Endothelial cell of umbilical vein (primary cell): ENCODE data around the gene ORC1. TPM values are rescaled to one million over a fixed set of nuclear protein-coding genes. Genes with fewer than 3 reads are reported as not detected.

ENCODE experiments used
- BruUV-seq: library from RNA; stranded (reverse); fragments of 400-500 nt; replicated peaks from 2 replicates; lab custom pipeline; 2021; lab: Mats Ljungman, UMichigan
- CTCF ChIA-PET: fragments of 300-600, 350-600 bp; sonication (Branson Sonifier 250); formaldehyde crosslinking; loops from one replicate; lab custom pipeline; 2021; ENCODE audit warnings: antibody characterized with exemption, inconsistent platforms; lab: Charles Lee
- POLR2A ChIA-PET: fragments of 300-600, 350-600 bp; sonication (Branson Sonifier 250); formaldehyde crosslinking; loops from one replicate; lab custom pipeline; 2021; ENCODE audit warnings: antibody characterized with exemption, inconsistent platforms; lab: Charles Lee
- DNase-seq: peaks from one replicate; pipeline ENCODE4 v3.0.0-alpha.2; 2011; ENCODE audit warnings: low read depth, low spot score
- FAIRE-seq: peaks from 2 replicates; lab custom pipeline; 2011; peaks lifted over from hg19 to GRCh38; lab: Jason Lieb, UNC
- H2AFZ ChIP-seq: 2 replicates; pipeline ENCODE4 v1.6.0; 2012; ENCODE audit warnings: low read depth, low read length, control low read depth, inconsistent platforms
- H3K27ac ChIP-seq: 2 replicates; pipeline ENCODE4 v1.5.1; 2011; ENCODE audit warnings: low read depth, mild to moderate bottlenecking, control low read depth, low read length, moderate library complexity; ENCODE audit not compliant: insufficient read depth
- H3K27me3 ChIP-seq, 2 experiments: 2 replicates each; pipeline versions ENCODE4 v1.6.0 to v1.6.1; 2011; ENCODE audit warnings: low read length in 2 of 2, mixed read lengths in 1 of 2; ENCODE audit not compliant: control insufficient read depth in 2 of 2, insufficient read depth in 2 of 2
- H3K36me3 ChIP-seq, 2 experiments: 2 replicates in 1 of 2; 3 replicates in 1 of 2; pipeline ENCODE4 v1.5.1; 2011; ENCODE audit warnings: low read length in 2 of 2, mild to moderate bottlenecking in 1 of 2, moderate library complexity in 1 of 2; ENCODE audit not compliant: control insufficient read depth in 2 of 2, insufficient read depth in 2 of 2; ENCODE audit errors: extremely low read depth in 1 of 2
- H3K4me1 ChIP-seq: 3 replicates; pipeline ENCODE4 v1.5.1; 2011; ENCODE audit warnings: mild to moderate bottlenecking, low read length; ENCODE audit not compliant: control insufficient read depth, insufficient read depth; ENCODE audit errors: extremely low read depth
- H3K4me2 ChIP-seq: 2 replicates; pipeline ENCODE4 v1.6.1; 2011; ENCODE audit warnings: low read length, control low read depth, mixed read lengths; ENCODE audit not compliant: insufficient read depth
- H3K4me3 ChIP-seq, 3 experiments: fragments of 200-600 bp in 1 of 3; sonication (generic), shearing (Covaris generic) in 1 of 3; replicated peaks in 1 of 3; 2 replicates each; pipeline ENCODE4 v1.5.1; 2011 to 2016; ENCODE audit warnings: control low read depth in 3 of 3, low read length in 3 of 3, mild to moderate bottlenecking in 2 of 3, inconsistent platforms in 1 of 3, low read depth in 1 of 3, moderate library complexity in 1 of 3; ENCODE audit not compliant: insufficient read depth in 1 of 3
- H3K79me2 ChIP-seq: 2 replicates; pipeline ENCODE4 v1.6.0; 2012; ENCODE audit warnings: low read length, inconsistent platforms; ENCODE audit not compliant: control insufficient read depth, insufficient read depth
- H3K9ac ChIP-seq: replicated peaks from 2 replicates; pipeline ENCODE3; 2011; ENCODE audit warnings: low read length, control low read depth; ENCODE audit not compliant: insufficient read depth; ENCODE audit errors: extremely low read depth
- H3K9me1 ChIP-seq: replicated peaks from 3 replicates; pipeline ENCODE4 v1.6.0; 2011; ENCODE audit warnings: mild to moderate bottlenecking, low read length; ENCODE audit not compliant: control insufficient read depth, insufficient read depth; ENCODE audit errors: extremely low read depth
- H3K9me3 ChIP-seq: replicated peaks from 2 replicates; pipeline ENCODE4 v1.5.1; 2012; ENCODE audit warnings: low read length, inconsistent platforms; ENCODE audit not compliant: control insufficient read depth, insufficient read depth
- H4K20me1 ChIP-seq: replicated peaks from 2 replicates; pipeline ENCODE3; 2011; ENCODE audit warnings: mild to moderate bottlenecking, low read length; ENCODE audit not compliant: control insufficient read depth, insufficient read depth; ENCODE audit errors: extremely low read depth
- CTCF ChIP-seq, 2 donors: IDR thresholded peaks; 1 replicate in 1 of 2; 2 replicates in 1 of 2; pipeline ENCODE4 v1.5.1; 2011; ENCODE audit warnings: low read length in 2 of 2, mild to moderate bottlenecking in 2 of 2, moderate library complexity in 2 of 2, control low read depth in 1 of 2, inconsistent platforms in 1 of 2, low read depth in 1 of 2; ENCODE audit not compliant: insufficient read depth in 1 of 2; ENCODE audit errors: extremely low read depth in 1 of 2
- EZH2 ChIP-seq: IDR thresholded peaks from 2 replicates; pipeline ENCODE4 v1.6.1; 2012; ENCODE audit warnings: borderline replicate concordance, low read depth, mild to moderate bottlenecking, moderate library complexity, low read length, inconsistent platforms; ENCODE audit not compliant: severe bottlenecking
- FOS ChIP-seq: IDR thresholded peaks from 2 replicates; pipeline ENCODE4 v1.6.1; 2011; ENCODE audit warnings: mild to moderate bottlenecking, low read length, moderate library complexity, borderline replicate concordance; ENCODE audit not compliant: insufficient read depth
- GATA2 ChIP-seq: IDR thresholded peaks from 2 replicates; pipeline ENCODE4 v1.7.0; 2011; ENCODE audit warnings: low read depth, mild to moderate bottlenecking, moderate library complexity, mixed read lengths, low read length; ENCODE audit not compliant: insufficient read length, insufficient read depth
- JUN ChIP-seq: IDR thresholded peaks from 2 replicates; pipeline ENCODE4 v1.6.1; 2011; ENCODE audit warnings: borderline replicate concordance, low read depth; ENCODE audit not compliant: insufficient read length, insufficient read depth
- POLR2A ChIP-seq: IDR thresholded peaks from 2 replicates; pipeline ENCODE4 v1.6.1; 2012; ENCODE audit warnings: low read depth, mild to moderate bottlenecking, control low read depth, low read length
- POLR2AphosphoS5 ChIP-seq: IDR thresholded peaks from 2 replicates; pipeline ENCODE4 v1.6.1; 2012; ENCODE audit warnings: low read depth, mild to moderate bottlenecking, control low read depth, low read length, moderate library complexity; ENCODE audit not compliant: insufficient read depth
- dilution Hi-C: fragments of 300-500 bp; cut with MboI; formaldehyde crosslinking; loops from one replicate; pipeline ENCODE4 v1.15.0; 2019; ENCODE audit warnings: low sequenced_read_pairs; ENCODE audit not compliant: extremely low pct_ligation_motif_present
- intact Hi-C: fragments of 100-400 bp; cut with micrococcal nuclease; formaldehyde crosslinking; loops from one replicate; pipeline ENCODE4 v1.10.0; 2022
- polyA plus RNA-seq, 4 experiments: library from polyadenylated mRNA; depleted of rRNA in 3 of 4; stranded (reverse) in 3 of 4; unstranded in 1 of 4; fragments of >200 nt; gene quantifications; 2 replicates each; pipeline versions ENCODE4 v1.2.1 to v1.2.3, GENCODE V29; 2011 to 2012; ENCODE audit warnings: missing spikeins in 1 of 4
- total RNA-seq: library from RNA; stranded (reverse); gene quantifications from 2 replicates; pipeline ENCODE4 v1.2.3, GENCODE V29; 2021

ORC1 gene
- total and polyA plus RNA-seq, 2 donors (not counting 3 experiments of a cell fraction or from before 2014, with no cell fraction given), result 6.5 to 12.0 TPM

DNA sequence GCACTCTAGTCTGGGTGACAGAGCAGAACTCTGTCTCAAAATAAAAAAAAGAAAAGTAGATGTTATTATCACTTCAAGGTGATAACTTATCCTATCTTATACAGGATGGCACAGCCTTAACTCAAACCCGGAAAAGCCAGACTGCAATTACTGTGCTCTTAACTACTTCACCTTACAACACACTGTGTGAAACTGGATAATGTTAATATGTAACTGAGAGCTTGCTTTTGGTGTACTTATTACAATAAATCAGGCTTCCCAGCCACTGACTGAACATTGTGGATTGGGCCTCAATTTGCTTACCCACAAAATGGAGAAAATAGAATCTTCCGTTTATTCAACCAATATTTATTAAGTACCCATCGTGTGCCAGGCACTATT is 1.4 kb downstream of the ORC1 start:
- Histone ChIP-seq H4K20me1 (no peaks in the 10 kb centered on the region), H3K79me2 (peaks cover 34% of the 10 kb centered on the region), H2AFZ (peak overlapping the region; percentile 11), H3K9ac (peak overlapping the region; percentile 98), H3K4me2 (peak overlapping the region; percentile 84), H3K4me3 (peak overlapping the region in 1 of 3 experiments; percentile 98), H3K9me1 (no peaks in the 10 kb centered on the region), H3K36me3 (no peaks in the 10 kb centered on the region), H3K9me3 (no peaks in the 10 kb centered on the region), H3K27ac (no peak overlapping the region), H3K4me1 (peaks cover 14% of the 10 kb centered on the region), H3K27me3 (no peaks in the 10 kb centered on the region)
- dilution Hi-C loops, result no loop called here
- ChIA-PET POLR2A (no interaction called here), CTCF (interaction anchor here (4.0 kb wide), 1 partner anchor 283 kb away, joined by 27 read pairs; no protein-coding TSS in a partner anchor)
- intact Hi-C loops, result loop anchor here (10.0 kb wide), 1 partner anchor 792 kb away; the partner anchor contains the start of gene CPT2
- DNase-seq (no peak), FAIRE-seq (no peak)
- no TSS peak for BruUV-seq
- TF ChIP-seq POLR2A (no peak), FOS (no peak), CTCF (IDR thresholded peaks at IDR 0.05; ENCODE audit: extremely low read depth in 1 of 2, insufficient read depth in 1 of 2, low read depth in 1 of 2, low read length in 2 of 2) (no peak), GATA2 (no peak), JUN (no peak)

GRCh38 chr1:52400131-52400530 is 4.1 kb downstream of the ORC1 start:
- DNase-seq (no peak), FAIRE-seq (no peak)
- Histone ChIP-seq H2AFZ (no peak overlapping the region), H3K4me1 (peaks cover 8% of the 10 kb centered on the region), H3K27ac (no peak overlapping the region), H3K9ac (no peak overlapping the region), H3K9me1 (no peaks in the 10 kb centered on the region), H3K36me3 (peaks cover 0 to 4% of the 10 kb centered on the region in 2 experiments), H3K79me2 (peaks cover 15% of the 10 kb centered on the region), H3K4me3 (no peak overlapping the region), H3K9me3 (no peaks in the 10 kb centered on the region), H3K4me2 (no peak overlapping the region), H3K27me3 (no peaks in the 10 kb centered on the region), H4K20me1 (no peaks in the 10 kb centered on the region)
- dilution Hi-C loops (no loop called here), intact Hi-C loops (loop anchor here (10.0 kb wide), 1 partner anchor 795 kb away; the partner anchor contains the start of gene CPT2)
- CTCF ChIA-PET, result no interaction called here
- no TSS peak for BruUV-seq
- TF ChIP-seq POLR2A (no peak), POLR2AphosphoS5 (no peak), EZH2 (no peak), JUN (no peak), GATA2 (no peak)
- POLR2A ChIA-PET, result no interaction called here
